AML-193 (cell line): Measurements from ENCODE around the gene SBNO1.
A peak's percentile ranks its signal among the peaks of the same experiment; 100 is the strongest.
"Not testable (repeated sequence)": the region's sequence is repeated elsewhere in the genome, so short reads cannot be mapped to it uniquely, and the experiment has no call there.

Experiments used
- DNase-seq, 2 experiments: peaks; one replicate each; lab custom pipeline; 2025; lab: John Stamatoyannopoulos, UW

Gene SBNO1

GRCh38 chr12:123270214-123271000 lies 94.2 kb downstream of the SBNO1 start:
- no peak for DNase-seq

GRCh38 chr12:123269896-123270213 lies 94.8 kb downstream of the SBNO1 start:
- DNase-seq, result no peak

- peak; percentile 72 to 73 for DNase-seq
These were observed 95.2 kb downstream of the SBNO1 start for GRCh38 chr12:123269395-123269892.

GRCh38 chr12:123268850-123269249 lies 95.8 kb downstream of the SBNO1 start:
- DNase-seq, result no peak

- DNase-seq, result peak in 1 of 2 experiments; percentile 29
These were observed 96.4 kb downstream of the SBNO1 start for GRCh38 chr12:123267991-123268843.

- no peak for DNase-seq
These were observed 97.2 kb downstream of the SBNO1 start for GRCh38 chr12:123267335-123267920.

- no peak for DNase-seq
These were observed 97.9 kb downstream of the SBNO1 start for GRCh38 chr12:123266679-123267277.

GRCh38 chr12:123265851-123266678 lies 98.6 kb downstream of the SBNO1 start:
- DNase-seq, result no peak

GRCh38 chr12:123264642-123265041 lies 100.0 kb downstream of the SBNO1 start:
- DNase-seq, result peak; percentile 15 to 34

- no peak for DNase-seq
These were observed 101.3 kb downstream of the SBNO1 start for GRCh38 chr12:123263196-123263817.

- DNase-seq, result no peak
These were observed 103.5 kb downstream of the SBNO1 start for GRCh38 chr12:123261196-123261595.

GRCh38 chr12:123260081-123260480 lies 104.6 kb downstream of the SBNO1 start:
- no peak for DNase-seq

- no peak for DNase-seq
These were observed 106.1 kb downstream of the SBNO1 start for GRCh38 chr12:123258593-123258992.

GRCh38 chr12:123254853-123255446 lies 109.7 kb downstream of the SBNO1 start:
- DNase-seq, result no peak

GRCh38 chr12:123253641-123254459 lies 110.8 kb downstream of the SBNO1 start:
- DNase-seq, result no peak

GRCh38 chr12:123252365-123252764 lies 112.3 kb downstream of the SBNO1 start:
- DNase-seq, result not testable (repeated sequence)

GRCh38 chr12:123251403-123252076 lies 113.1 kb downstream of the SBNO1 start:
- DNase-seq, result no peak

- no peak for DNase-seq
These were observed 113.9 kb downstream of the SBNO1 start for GRCh38 chr12:123250471-123251383.
